SK-N-SH (cell line): ENCODE data around the gene C19orf12. TPM values are rescaled to one million over a fixed set of nuclear protein-coding genes. Genes with fewer than 3 reads are reported as not detected.
A peak's percentile ranks its signal among the peaks of the same experiment; 100 is the strongest.

Experiments
- CTCF ChIA-PET: fragments of 300-600, 350-600 bp; formaldehyde crosslinking; extraction: SDS; loops from one replicate; lab custom pipeline; 2021; lab: Yijun Ruan, JAX
- POLR2A ChIA-PET: fragments of 350-600 bp; sonication (Branson Sonifier 250); formaldehyde crosslinking; extraction: SDS; loops from one replicate; lab custom pipeline; 2020; ENCODE audit warnings: antibody characterized with exemption, inconsistent platforms; lab: Yijun Ruan, JAX
- DNase-seq: peaks from one replicate; pipeline ENCODE4 v3.0.0; 2012
- H2AFZ ChIP-seq: fragments of 200-600 bp; sonication (generic); 2 replicates; pipeline ENCODE4 v1.8.1; 2016; ENCODE audit warnings: antibody characterized with exemption, mild to moderate bottlenecking, low read depth
- H3F3A ChIP-seq: fragments of 200-600 bp; sonication (generic); replicated peaks from 2 replicates; pipeline ENCODE3; 2016; ENCODE audit warnings: antibody characterized with exemption, mild to moderate bottlenecking; ENCODE audit not compliant: insufficient read depth
- H3K27ac ChIP-seq, 2 experiments: fragments of 200-500 bp in 1 of 2; fragments of 200-600 bp in 1 of 2; sonication (Bioruptor generic) in 1 of 2; sonication (generic), shearing (Covaris generic) in 1 of 2; 2 replicates each; pipeline versions ENCODE4 v1.5.1 to v1.6.1; 2014 to 2016; ENCODE audit warnings: low read depth in 2 of 2, inconsistent platforms in 1 of 2, low read length in 1 of 2, mild to moderate bottlenecking in 1 of 2, mixed read lengths in 1 of 2
- H3K27me3 ChIP-seq: fragments of 200-600 bp; sonication (generic), shearing (Covaris generic); 2 replicates; pipeline ENCODE4 v1.6.1; 2016; ENCODE audit warnings: mixed run types; ENCODE audit not compliant: insufficient read depth
- H3K36me3 ChIP-seq, 2 experiments: fragments of 200-500 bp in 1 of 2; fragments of 200-600 bp in 1 of 2; sonication (Bioruptor generic) in 1 of 2; sonication (generic) in 1 of 2; replicated peaks in 1 of 2; 2 replicates each; pipeline versions ENCODE3 to v1.5.1; 2014 to 2016; ENCODE audit warnings: low read length in 1 of 2, mild to moderate bottlenecking in 1 of 2; ENCODE audit not compliant: insufficient read depth in 2 of 2, control insufficient read depth in 1 of 2
- H3K4me1 ChIP-seq, 2 experiments: fragments of 200-500 bp in 1 of 2; fragments of 200-600 bp in 1 of 2; sonication (Bioruptor generic) in 1 of 2; sonication (generic), shearing (Covaris generic) in 1 of 2; 2 replicates each; pipeline versions ENCODE4 v1.5.1 to v1.6.1; 2014 to 2016; ENCODE audit warnings: low read depth in 1 of 2, low read length in 1 of 2, mixed run types in 1 of 2; ENCODE audit not compliant: insufficient read depth in 2 of 2, control insufficient read depth in 1 of 2
- H3K4me2 ChIP-seq: fragments of 200-600 bp; sonication (generic), shearing (Covaris generic); 2 replicates; pipeline ENCODE4 v1.6.1; 2017; ENCODE audit warnings: mixed run types
- H3K4me3 ChIP-seq, 2 experiments: fragments of 200-500 bp in 1 of 2; fragments of 200-600 bp in 1 of 2; sonication (Bioruptor generic) in 1 of 2; sonication (generic), shearing (Covaris generic) in 1 of 2; 2 replicates each; pipeline versions ENCODE4 v1.5.1 to v1.8.1; 2014 to 2016; ENCODE audit warnings: low read depth in 2 of 2, inconsistent platforms in 1 of 2, low read length in 1 of 2, mild to moderate bottlenecking in 1 of 2, mixed read lengths in 1 of 2, moderate library complexity in 1 of 2
- H3K79me2 ChIP-seq: fragments of 200-600 bp; sonication (generic); 2 replicates; pipeline ENCODE4 v1.8.1; 2017; ENCODE audit warnings: mild to moderate bottlenecking; ENCODE audit not compliant: insufficient read depth
- H3K9ac ChIP-seq: fragments of 200-600 bp; sonication (generic); 2 replicates; pipeline ENCODE4 v1.6.1; 2017; ENCODE audit warnings: mixed run types
- H3K9me2 ChIP-seq: fragments of 200-600 bp; sonication (generic); 2 replicates; pipeline ENCODE4 v1.6.1; 2017; ENCODE audit warnings: mixed run types
- H3K9me3 ChIP-seq: fragments of 200-600 bp; sonication (generic); 2 replicates; pipeline ENCODE4 v1.6.1; 2017; ENCODE audit warnings: mixed run types, mild to moderate bottlenecking, moderate library complexity
- H4K20me1 ChIP-seq: fragments of 200-600 bp; sonication (generic); 2 replicates; pipeline ENCODE4 v1.6.1; 2017; ENCODE audit warnings: mild to moderate bottlenecking, mixed run types; ENCODE audit not compliant: insufficient read depth
- CHD2 ChIP-seq: fragments of 150-350 bp; IDR thresholded peaks from 2 replicates; pipeline ENCODE4 v1.6.1; 2018; ENCODE audit warnings: low read length; ENCODE audit not compliant: partially characterized antibody
- ELF1 ChIP-seq: IDR thresholded peaks from 2 replicates; pipeline ENCODE4 v1.4.0; 2012
- EZH2phosphoT487 ChIP-seq: fragments of 200-600 bp; sonication (generic); IDR thresholded peaks from 2 replicates; pipeline ENCODE4 v1.6.1; 2017; ENCODE audit warnings: low read depth, mixed run types, mild to moderate bottlenecking, antibody characterized with exemption, moderate library complexity, borderline replicate concordance
- FOXJ3 ChIP-seq: sonication (generic); formaldehyde crosslinking; IDR thresholded peaks from 2 replicates; pipeline ENCODE4 v1.5.1; 2020; ENCODE audit warnings: mild to moderate bottlenecking, missing genetic modification reagents
- GABPA ChIP-seq: IDR thresholded peaks from 2 replicates; pipeline ENCODE4 v1.4.0; 2012; ENCODE audit warnings: low read depth, mild to moderate bottlenecking
- GATA2 ChIP-seq: sonication (generic); formaldehyde crosslinking; IDR thresholded peaks from 2 replicates; pipeline ENCODE4 v1.5.0; 2020; ENCODE audit warnings: mild to moderate bottlenecking, missing genetic modification reagents
- MXI1 ChIP-seq: IDR thresholded peaks from 2 replicates; pipeline ENCODE4 v1.6.1; 2012; ENCODE audit warnings: mild to moderate bottlenecking, low read depth, low read length, improper control_type of control experiment
- RAD21 ChIP-seq: IDR thresholded peaks from 2 replicates; pipeline ENCODE4 v1.6.1; 2012; ENCODE audit warnings: mild to moderate bottlenecking, low read length
- RCOR1 ChIP-seq: fragments of 150-350 bp; IDR thresholded peaks from 2 replicates; pipeline ENCODE4 v1.6.1; 2017; ENCODE audit warnings: antibody characterized with exemption, low read length
- RFX5 ChIP-seq: IDR thresholded peaks from 2 replicates; pipeline ENCODE4 v1.6.1; 2012; ENCODE audit warnings: mild to moderate bottlenecking, improper control_type of control experiment, low read length
- SMC3 ChIP-seq: IDR thresholded peaks from 2 replicates; pipeline ENCODE4 v1.6.1; 2012; ENCODE audit warnings: low read depth, low read length, improper control_type of control experiment
- TCF12 ChIP-seq: IDR thresholded peaks from 2 replicates; pipeline ENCODE4 v1.4.0; 2012
- WGBS: methylation state at CpG from one replicate; pipeline ENCODE4 v1.1.6; 2017; ENCODE audit warnings: low lambda C conversion rate; 5-methylcytosine and 5-hydroxymethylcytosine counted together
- polyA plus RNA-seq, 3 experiments: library from polyadenylated mRNA; depleted of rRNA; stranded (reverse); fragments of >200 nt; gene quantifications; 2 replicates each; pipeline ENCODE4 v1.2.3, GENCODE V29; 2012
- TF ChIP-seq, protein P1 (sequence below): IDR thresholded peaks from 2 replicates; pipeline ENCODE4 v1.4.0; 2012; ENCODE audit warnings: low read depth
- TF ChIP-seq, protein P2 (sequence below): IDR thresholded peaks from 2 replicates; pipeline ENCODE4 v1.6.1; 2012; ENCODE audit warnings: mild to moderate bottlenecking, low read depth, low read length, moderate library complexity
- TF ChIP-seq, protein P3 (sequence below): IDR thresholded peaks from 2 replicates; pipeline ENCODE4 v1.4.0; 2012; ENCODE audit warnings: low read depth, borderline replicate concordance

C19orf12 gene
- polyA plus RNA-seq, 1 of the 3 experiments (the other 2 are of a cell fraction), result 30.5 TPM

DNA sequence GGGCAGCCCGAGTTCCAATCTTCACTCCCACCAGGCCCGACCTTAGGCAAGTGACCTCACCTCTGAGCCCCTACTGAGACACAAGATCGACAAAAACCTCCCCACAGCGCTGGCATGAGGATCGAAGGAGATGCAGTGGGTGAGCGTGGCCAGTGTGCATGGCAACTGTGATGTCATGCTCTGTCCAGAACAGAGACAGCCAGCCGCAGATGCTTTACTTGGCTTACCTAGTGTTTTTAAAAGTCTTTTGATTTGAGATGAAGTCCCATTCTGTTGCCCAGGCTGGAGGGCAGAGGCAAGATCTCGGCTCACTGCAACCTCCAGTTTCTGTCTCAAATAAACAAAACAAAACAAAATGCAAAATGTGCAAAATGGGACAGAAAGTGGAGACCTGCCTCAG, 49.3 kb upstream of the C19orf12 start:
- WGBS, result 66% methylated on average over 7 of the region's 8 CpGs
- Histone ChIP-seq H3K4me3 (no peak overlapping the region), H3K4me1 (no peaks in the 10 kb centered on the region; a peak in 1 of 4 replicates), H3F3A (no peaks in the 10 kb centered on the region), H3K27ac (no peak overlapping the region), H3K79me2 (no peaks in the 10 kb centered on the region), H3K4me2 (no peak overlapping the region), H3K36me3 (no peaks in the 10 kb centered on the region), H3K27me3 (no peaks in the 10 kb centered on the region), H3K9me2 (no peaks in the 10 kb centered on the region), H3K9me3 (no peaks in the 10 kb centered on the region), H4K20me1 (no peaks in the 10 kb centered on the region), H3K9ac (no peak overlapping the region), H2AFZ (no peak overlapping the region)
- POLR2A ChIA-PET, result no interaction called here
- CTCF ChIA-PET, result interaction anchor here (0.8 to 1.5 kb wide), 2 partner anchors 9 to 48 kb away, joined by 3 to 6 read pairs; no protein-coding TSS in a partner anchor
- TF ChIP-seq TCF12 (no peak), RFX5 (peak; percentile 86), CHD2 (no peak)
- no peak for DNase-seq

DNA sequence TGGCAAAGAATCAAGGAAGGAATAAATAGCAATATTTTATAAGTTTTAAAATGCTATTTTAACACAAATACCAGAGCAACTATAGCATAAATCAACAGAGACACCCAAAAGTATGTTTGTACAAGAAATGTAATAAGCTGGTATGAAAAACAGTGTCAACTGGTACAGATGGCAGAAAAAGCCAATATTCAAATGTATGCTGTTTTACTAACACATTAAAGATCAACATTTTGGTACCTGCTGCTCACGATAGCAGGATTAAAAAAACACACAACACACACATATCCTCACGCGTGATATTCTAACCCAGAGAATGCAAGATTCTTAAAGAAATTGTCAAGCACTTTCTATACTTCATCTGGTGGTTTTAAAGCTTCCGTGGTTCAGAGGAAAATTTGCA, 48.1 kb upstream of the C19orf12 start:
- Histone ChIP-seq H3K9me3 (no peaks in the 10 kb centered on the region), H3K4me3 (no peak overlapping the region), H3K4me2 (no peak overlapping the region), H4K20me1 (no peaks in the 10 kb centered on the region), H3K9ac (no peak overlapping the region), H3K9me2 (no peaks in the 10 kb centered on the region), H3K27me3 (no peaks in the 10 kb centered on the region), H3K36me3 (no peaks in the 10 kb centered on the region), H3K4me1 (no peaks in the 10 kb centered on the region; a peak in 1 of 4 replicates)
- DNase-seq, result no peak
- POLR2A ChIA-PET, result no interaction called here
- CTCF ChIA-PET, result interaction anchor here (0.9 to 2.3 kb wide), 3 partner anchors 8 to 33 kb away, joined by 3 to 6 read pairs (median 6); no protein-coding TSS in a partner anchor
- no peak for TF ChIP-seq ELF1
- TF ChIP-seq RCOR1, result no peak
- TF ChIP-seq RFX5, result no peak
- TF ChIP-seq FOXJ3 (CRISPR knock-in tag), result no peak
- no peak for TF ChIP-seq SMC3
- no peak for TF ChIP-seq EZH2phosphoT487
- no peak for TF ChIP-seq RAD21
- TF ChIP-seq, all 33 proteins: peak for 0
- no peak overlapping the region for H3K27ac ChIP-seq
- H3F3A ChIP-seq, result no peaks in the 10 kb centered on the region
- H3K79me2 ChIP-seq, result no peaks in the 10 kb centered on the region
- whole genome bisulfite sequencing, result 80% methylated on average over 4 of the region's 4 CpGs
- H2AFZ ChIP-seq, result no peak overlapping the region

DNA sequence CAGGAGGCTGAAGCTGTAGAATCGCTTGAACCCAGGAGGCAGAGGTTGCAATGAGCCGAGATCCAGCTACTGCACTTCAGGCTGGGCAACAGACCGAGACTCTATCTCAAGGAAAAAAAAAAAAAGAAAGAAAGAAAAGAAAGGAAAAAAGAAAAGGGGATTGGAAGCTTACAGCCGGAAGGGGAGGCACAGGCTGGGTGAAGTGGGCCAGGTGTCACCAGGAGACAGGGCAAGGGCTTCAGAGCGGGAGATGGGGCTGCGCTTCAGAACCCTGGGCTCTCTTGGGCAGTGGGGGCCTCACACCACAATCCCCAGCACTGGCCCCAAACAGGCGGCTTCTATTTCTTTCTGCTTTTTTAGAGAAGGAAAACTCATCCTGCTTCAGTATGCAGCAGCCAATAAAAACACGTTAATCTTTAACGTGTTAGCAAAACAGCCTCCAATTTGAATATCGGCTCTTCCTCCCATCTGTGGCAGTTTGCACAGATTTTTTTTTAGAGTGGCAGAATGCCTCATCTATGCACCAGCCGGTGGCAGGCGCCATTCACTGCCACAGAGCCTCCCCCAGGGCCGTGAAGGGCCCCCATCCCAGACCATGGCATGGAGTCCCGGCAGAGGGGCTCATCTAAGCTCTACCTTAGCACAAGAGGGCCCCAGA, 46.6 kb upstream of the C19orf12 start:
- Histone ChIP-seq H3K4me1 (no peaks in the 10 kb centered on the region; a peak in 1 of 4 replicates), H3K79me2 (no peaks in the 10 kb centered on the region), H3K27ac (no peak overlapping the region), H3K9me3 (no peaks in the 10 kb centered on the region), H3K9ac (no peak overlapping the region), H4K20me1 (no peaks in the 10 kb centered on the region), H3K4me2 (no peak overlapping the region), H3K4me3 (no peak overlapping the region), H3K27me3 (no peaks in the 10 kb centered on the region), H3F3A (no peaks in the 10 kb centered on the region), H2AFZ (no peak overlapping the region), H3K36me3 (no peaks in the 10 kb centered on the region), H3K9me2 (no peaks in the 10 kb centered on the region)
- WGBS, result 70% methylated on average over 13 of the region's 14 CpGs
- CTCF ChIA-PET, result interaction anchor here (1.0 to 4.5 kb wide), 9 partner anchors 9 to 118 kb away, joined by 4 to 57 read pairs (median 14); no protein-coding TSS in a partner anchor
- DNase-seq, result no peak
- POLR2A ChIA-PET, result no interaction called here
- TF ChIP-seq, protein P1, sequence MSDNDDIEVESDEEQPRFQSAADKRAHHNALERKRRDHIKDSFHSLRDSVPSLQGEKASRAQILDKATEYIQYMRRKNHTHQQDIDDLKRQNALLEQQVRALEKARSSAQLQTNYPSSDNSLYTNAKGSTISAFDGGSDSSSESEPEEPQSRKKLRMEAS, result no peak
- no peak for TF ChIP-seq EZH2phosphoT487
- TF ChIP-seq MXI1, result no peak
- TF ChIP-seq, protein P2, sequence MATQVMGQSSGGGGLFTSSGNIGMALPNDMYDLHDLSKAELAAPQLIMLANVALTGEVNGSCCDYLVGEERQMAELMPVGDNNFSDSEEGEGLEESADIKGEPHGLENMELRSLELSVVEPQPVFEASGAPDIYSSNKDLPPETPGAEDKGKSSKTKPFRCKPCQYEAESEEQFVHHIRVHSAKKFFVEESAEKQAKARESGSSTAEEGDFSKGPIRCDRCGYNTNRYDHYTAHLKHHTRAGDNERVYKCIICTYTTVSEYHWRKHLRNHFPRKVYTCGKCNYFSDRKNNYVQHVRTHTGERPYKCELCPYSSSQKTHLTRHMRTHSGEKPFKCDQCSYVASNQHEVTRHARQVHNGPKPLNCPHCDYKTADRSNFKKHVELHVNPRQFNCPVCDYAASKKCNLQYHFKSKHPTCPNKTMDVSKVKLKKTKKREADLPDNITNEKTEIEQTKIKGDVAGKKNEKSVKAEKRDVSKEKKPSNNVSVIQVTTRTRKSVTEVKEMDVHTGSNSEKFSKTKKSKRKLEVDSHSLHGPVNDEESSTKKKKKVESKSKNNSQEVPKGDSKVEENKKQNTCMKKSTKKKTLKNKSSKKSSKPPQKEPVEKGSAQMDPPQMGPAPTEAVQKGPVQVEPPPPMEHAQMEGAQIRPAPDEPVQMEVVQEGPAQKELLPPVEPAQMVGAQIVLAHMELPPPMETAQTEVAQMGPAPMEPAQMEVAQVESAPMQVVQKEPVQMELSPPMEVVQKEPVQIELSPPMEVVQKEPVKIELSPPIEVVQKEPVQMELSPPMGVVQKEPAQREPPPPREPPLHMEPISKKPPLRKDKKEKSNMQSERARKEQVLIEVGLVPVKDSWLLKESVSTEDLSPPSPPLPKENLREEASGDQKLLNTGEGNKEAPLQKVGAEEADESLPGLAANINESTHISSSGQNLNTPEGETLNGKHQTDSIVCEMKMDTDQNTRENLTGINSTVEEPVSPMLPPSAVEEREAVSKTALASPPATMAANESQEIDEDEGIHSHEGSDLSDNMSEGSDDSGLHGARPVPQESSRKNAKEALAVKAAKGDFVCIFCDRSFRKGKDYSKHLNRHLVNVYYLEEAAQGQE, result no peak
- TF ChIP-seq GABPA, result no peak
- no peak for TF ChIP-seq GATA2 (CRISPR knock-in tag)
- no peak for TF ChIP-seq FOXJ3 (CRISPR knock-in tag)
- TF ChIP-seq, protein P3, sequence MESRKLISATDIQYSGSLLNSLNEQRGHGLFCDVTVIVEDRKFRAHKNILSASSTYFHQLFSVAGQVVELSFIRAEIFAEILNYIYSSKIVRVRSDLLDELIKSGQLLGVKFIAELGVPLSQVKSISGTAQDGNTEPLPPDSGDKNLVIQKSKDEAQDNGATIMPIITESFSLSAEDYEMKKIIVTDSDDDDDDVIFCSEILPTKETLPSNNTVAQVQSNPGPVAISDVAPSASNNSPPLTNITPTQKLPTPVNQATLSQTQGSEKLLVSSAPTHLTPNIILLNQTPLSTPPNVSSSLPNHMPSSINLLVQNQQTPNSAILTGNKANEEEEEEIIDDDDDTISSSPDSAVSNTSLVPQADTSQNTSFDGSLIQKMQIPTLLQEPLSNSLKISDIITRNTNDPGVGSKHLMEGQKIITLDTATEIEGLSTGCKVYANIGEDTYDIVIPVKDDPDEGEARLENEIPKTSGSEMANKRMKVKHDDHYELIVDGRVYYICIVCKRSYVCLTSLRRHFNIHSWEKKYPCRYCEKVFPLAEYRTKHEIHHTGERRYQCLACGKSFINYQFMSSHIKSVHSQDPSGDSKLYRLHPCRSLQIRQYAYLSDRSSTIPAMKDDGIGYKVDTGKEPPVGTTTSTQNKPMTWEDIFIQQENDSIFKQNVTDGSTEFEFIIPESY, result no peak
